Measurements from ENCODE around the gene CBX5.

DNA sequence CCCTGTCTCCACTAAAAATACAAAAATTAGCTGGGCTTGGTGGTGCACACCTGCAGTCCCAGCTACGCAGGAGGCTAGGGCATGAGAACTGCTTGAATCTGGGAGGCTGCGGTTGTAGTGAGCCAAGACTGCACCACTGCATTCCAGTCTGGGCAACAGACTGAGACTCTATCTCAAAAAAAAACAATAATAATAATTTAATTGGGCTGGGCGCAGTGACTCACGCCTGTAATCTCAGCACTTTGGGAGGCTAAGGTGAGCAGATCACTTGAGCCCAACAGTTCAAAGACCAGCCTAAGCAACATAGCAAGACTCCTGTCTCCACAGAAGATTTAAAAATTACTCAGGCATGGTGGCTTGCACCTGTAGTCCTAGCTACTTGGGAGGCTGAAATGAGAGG, 26.7 kb downstream of the CBX5 start:
- TF ChIP-seq POLR2AphosphoS5 (IDR thresholded peaks at IDR 0.05) (no peak), EP300 (IDR thresholded peaks at IDR 0.05) (no peak)
- TF ChIP-seq, protein P1, sequence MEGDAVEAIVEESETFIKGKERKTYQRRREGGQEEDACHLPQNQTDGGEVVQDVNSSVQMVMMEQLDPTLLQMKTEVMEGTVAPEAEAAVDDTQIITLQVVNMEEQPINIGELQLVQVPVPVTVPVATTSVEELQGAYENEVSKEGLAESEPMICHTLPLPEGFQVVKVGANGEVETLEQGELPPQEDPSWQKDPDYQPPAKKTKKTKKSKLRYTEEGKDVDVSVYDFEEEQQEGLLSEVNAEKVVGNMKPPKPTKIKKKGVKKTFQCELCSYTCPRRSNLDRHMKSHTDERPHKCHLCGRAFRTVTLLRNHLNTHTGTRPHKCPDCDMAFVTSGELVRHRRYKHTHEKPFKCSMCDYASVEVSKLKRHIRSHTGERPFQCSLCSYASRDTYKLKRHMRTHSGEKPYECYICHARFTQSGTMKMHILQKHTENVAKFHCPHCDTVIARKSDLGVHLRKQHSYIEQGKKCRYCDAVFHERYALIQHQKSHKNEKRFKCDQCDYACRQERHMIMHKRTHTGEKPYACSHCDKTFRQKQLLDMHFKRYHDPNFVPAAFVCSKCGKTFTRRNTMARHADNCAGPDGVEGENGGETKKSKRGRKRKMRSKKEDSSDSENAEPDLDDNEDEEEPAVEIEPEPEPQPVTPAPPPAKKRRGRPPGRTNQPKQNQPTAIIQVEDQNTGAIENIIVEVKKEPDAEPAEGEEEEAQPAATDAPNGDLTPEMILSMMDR (IDR thresholded peaks at IDR 0.05) = no peak

All from gastroesophageal sphincter (tissue), 3 donors.